NCI-H1048 (cell line): ENCODE results near the gene MALRD1.

ENCODE experiments used
- DNase-seq: peaks from one replicate; lab custom pipeline; 2025; lab: John Stamatoyannopoulos, UW

MALRD1 gene

GRCh38 chr10:19373988-19374387 lies 325.4 kb downstream of the MALRD1 start:
- no peak for DNase-seq

DNA sequence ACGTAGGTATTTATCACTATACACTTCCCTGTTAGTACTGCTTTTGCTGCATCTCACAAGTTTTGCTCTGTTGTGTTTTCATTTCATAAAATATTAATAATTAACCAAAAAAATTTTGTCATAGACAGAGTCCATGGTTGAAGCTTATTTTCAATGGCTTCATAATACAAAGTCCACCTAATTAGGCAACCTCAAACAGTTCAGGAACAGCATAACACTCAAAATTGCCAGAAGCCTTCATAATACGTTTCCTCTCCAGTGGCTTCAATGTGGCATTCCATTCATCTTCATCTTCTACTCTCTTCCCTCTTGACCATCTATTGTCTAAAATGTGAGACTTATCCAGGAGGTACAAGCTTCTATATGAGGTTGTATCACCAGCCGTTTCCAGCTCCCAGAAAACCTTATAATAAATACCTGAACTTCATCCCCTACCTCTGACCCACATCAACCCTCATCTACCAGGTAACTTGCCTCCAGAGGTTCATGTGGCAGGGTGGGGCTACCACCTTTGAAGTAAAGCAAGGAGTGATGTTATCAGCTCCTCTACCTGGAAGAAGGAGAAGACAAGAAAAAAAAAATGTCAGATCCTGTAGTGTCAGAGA lies 337.3 kb downstream of the MALRD1 start:
- DNase-seq = no peak

DNA sequence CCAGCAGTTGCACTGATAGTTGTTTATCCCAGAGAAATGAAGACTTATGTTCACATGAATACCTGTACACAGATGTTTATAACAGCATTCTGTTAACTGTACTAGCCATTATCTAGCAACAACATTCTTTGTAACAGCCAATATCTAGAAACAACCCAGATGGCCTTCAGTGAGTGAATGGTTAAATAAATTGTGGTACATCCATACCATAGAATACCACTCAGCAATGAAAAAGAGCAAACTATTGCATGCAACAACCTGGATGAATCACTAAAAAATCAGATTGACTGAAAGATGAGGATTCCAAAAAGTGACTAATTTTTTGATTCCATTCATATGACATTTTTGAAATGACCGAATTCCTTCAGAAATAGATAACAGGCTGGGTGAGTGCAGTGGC lies 360.3 kb downstream of the MALRD1 start:
- DNase-seq = no peak

- no peak for DNase-seq
Observed at GRCh38 chr10:19411119-19411518, 362.5 kb downstream of the MALRD1 start.

GRCh38 chr10:19412531-19412930 lies 363.9 kb downstream of the MALRD1 start:
- no peak for DNase-seq

- DNase-seq = no peak
Observed at GRCh38 chr10:19416164-19416563, 367.6 kb downstream of the MALRD1 start.

DNA sequence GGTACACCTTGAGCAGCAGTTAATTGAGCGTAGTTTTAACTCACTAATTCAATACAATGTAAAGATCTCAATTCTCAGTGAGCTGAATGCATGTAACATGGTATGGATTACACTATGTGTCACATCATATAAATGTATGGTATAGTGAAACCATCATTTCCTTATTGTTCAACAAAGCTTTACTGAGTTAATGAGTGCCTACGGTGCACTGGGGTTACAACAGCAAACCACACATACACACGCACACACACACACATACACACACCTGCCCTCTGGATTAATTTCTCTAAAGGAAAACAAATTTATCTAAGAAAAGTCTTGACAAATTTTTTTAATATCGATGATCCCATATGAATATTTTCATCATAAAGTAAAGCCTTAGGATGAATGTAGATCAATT lies 369.1 kb downstream of the MALRD1 start:
- no peak for DNase-seq

DNA sequence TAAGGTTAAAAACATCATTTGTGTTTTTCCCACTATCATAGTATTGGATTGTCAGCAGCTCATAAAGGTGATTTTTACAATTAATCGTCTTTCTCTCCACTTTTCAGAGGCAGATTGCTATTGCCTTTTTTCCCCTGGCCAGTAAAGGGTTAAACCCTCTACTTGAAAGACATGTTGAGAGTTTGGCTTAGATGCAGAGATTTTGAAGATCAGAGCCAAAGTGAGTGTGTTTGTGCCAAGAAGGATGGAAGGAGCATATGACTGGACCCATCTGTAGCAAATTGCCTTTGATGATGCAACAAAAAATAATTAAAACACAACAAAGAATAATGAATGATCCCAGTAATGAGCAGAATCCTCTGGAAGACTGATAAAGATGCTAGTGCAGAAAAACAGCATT lies 373.1 kb downstream of the MALRD1 start:
- DNase-seq = no peak

- DNase-seq = no peak
Observed at GRCh38 chr10:19426034-19426433, 377.4 kb downstream of the MALRD1 start.

- DNase-seq = no peak
Observed at GRCh38 chr10:19431622-19432351, 383.2 kb downstream of the MALRD1 start.

- no peak for DNase-seq
Observed at GRCh38 chr10:19449860-19450259, 401.3 kb downstream of the MALRD1 start.

DNA sequence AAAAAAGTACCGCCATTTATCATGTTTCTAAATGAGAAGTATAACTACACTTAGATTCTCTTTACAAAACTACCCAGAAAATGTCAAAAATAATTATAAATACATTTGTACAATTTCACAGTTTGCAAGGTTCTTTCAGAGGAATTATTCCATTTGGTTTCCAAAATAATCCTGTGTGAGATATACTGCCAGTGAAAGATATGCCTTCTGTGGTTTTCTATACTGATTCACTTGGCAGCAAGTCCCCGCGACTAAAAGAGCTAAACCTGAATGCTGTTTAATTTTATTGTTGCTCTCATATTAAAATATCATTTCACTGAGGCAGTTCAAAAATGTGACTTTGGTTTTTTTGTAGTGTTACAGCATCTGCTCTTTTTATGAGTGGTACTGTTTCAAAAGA lies 402.8 kb downstream of the MALRD1 start:
- no peak for DNase-seq

GRCh38 chr10:19451937-19452336 lies 403.3 kb downstream of the MALRD1 start:
- no peak for DNase-seq

- DNase-seq = no peak
Observed at GRCh38 chr10:19453967-19454366, 405.4 kb downstream of the MALRD1 start.

DNA sequence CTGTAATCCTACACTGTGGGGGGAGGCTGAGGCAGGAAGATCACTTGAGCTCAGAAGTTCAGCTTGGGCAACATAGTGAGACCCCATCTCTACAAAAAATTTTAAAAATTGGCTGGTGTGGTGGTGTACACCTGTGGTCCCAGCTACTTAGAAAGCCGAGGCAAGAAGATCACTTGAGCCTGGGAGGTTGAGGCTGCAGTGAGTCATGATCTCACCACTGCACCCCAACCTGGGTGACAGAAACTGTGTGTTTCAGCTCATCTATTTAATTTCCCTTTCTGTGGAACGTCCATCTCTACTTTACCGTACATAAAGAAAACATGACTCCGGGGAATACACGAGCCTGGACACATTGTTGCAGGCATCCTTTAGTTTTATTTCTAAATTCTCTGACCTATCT lies 413.0 kb downstream of the MALRD1 start:
- DNase-seq = no peak

DNA sequence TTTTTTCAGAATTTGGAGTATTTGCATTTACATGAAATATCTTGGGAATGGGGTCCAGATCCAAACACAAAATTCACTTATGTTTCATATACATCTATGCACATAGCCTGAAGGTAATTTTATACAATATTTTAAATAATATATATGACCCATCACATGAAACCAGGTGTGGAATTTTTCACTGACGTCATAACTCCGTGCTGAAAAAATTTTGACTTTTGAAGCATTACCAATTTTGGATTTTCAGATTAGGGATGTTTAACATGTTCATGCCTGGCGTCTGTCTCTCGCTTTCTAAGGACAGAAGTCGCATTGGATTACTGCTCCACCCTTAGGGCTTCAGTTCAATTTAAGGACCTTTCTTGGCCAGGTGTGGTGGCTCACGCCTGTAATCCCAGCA lies 418.1 kb downstream of the MALRD1 start:
- no peak for DNase-seq

DNA sequence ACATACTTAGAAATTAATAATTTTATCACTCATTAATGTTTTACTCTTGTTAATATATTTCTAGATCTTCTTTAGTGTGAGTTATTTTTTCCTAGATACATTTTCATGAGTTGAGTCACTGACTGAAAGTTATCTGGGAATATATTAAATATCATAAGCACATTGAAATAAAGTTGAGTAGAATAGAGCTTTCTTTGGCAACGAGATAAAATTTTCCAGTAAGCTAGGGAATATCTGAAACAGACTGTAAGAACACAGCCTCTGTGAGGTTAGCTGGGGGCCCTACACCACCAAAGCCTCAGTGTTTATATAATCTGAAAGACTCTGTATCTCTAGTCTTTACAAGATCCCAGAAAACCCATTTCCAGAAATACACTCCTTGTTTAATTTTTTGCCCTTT lies 419.8 kb downstream of the MALRD1 start:
- no peak for DNase-seq

DNA sequence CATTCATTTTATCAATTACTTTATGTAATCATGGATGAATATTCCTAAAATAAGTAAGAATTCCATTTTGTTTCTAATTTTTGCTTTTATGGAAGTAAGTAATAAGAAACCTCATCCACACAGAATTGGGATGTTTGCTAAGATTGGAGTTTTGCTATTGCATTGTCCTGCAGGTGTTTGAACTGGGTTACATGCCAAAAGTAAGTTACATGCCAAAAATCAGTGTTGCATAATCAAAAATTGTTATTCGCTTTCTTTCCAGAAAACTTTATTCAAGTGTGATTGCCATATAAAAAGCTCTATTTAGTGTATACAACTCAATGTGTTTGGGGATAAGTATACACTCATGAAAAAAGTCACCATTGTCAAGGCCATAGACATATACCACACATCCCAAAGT lies 420.9 kb downstream of the MALRD1 start:
- no peak for DNase-seq

DNA sequence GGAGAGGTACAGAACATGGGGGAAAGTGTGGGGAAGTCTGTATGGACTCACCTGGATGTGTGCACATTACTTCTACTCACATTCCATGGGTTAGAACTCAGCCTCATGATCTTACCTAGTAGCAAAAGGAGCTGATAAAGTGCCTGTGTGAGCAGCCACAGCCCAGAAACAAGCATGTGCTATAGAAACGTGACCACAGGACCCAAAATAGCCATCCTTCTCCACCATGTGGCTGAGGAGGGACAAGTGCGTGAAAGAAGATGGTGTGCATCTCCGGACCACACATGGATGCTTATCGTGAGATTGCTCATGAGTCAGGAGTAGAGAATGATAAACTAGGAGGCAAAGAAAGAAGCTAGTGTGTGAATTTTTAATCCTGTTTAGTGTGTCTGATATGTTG lies 431.3 kb downstream of the MALRD1 start:
- no peak for DNase-seq

GRCh38 chr10:19480353-19480752 lies 431.8 kb downstream of the MALRD1 start:
- DNase-seq = no peak

DNA sequence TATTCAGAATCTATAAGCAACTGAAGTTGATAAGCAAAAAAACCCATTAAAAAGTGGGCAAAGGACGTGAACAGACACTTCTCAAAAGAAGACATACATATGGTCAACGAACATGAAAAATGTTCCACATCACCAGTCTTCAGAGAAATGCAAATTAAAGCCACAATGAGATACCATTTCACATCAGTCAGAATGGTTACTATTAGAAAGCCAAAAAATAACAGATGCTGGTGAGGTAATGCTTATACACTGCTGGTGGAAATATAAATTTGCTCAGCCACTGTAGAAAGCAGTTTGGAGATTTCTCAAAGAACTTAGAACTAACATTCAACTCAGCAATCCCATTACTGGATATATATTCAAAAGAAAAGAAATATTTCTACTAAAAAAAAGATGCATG lies 434.8 kb downstream of the MALRD1 start:
- no peak for DNase-seq

- no peak for DNase-seq
Observed at GRCh38 chr10:19488592-19489280, 440.1 kb downstream of the MALRD1 start.

- DNase-seq = no peak
Observed at GRCh38 chr10:19491166-19491565, 442.6 kb downstream of the MALRD1 start.
